GM19043 (cell line): ENCODE data around the gene SLIT1.

ENCODE experiments used
- ATAC-seq: cut with Tn5 transposase; IDR thresholded peaks from one replicate; pipeline ENCODE4 v1.9.1; 2021; ENCODE audit warnings: low read depth; ENCODE audit not compliant: unreplicated experiment

The SLIT1 gene

GRCh38 chr10:97069026-97069425, 116.7 kb downstream of the SLIT1 start:
- ATAC-seq = no peak

DNA sequence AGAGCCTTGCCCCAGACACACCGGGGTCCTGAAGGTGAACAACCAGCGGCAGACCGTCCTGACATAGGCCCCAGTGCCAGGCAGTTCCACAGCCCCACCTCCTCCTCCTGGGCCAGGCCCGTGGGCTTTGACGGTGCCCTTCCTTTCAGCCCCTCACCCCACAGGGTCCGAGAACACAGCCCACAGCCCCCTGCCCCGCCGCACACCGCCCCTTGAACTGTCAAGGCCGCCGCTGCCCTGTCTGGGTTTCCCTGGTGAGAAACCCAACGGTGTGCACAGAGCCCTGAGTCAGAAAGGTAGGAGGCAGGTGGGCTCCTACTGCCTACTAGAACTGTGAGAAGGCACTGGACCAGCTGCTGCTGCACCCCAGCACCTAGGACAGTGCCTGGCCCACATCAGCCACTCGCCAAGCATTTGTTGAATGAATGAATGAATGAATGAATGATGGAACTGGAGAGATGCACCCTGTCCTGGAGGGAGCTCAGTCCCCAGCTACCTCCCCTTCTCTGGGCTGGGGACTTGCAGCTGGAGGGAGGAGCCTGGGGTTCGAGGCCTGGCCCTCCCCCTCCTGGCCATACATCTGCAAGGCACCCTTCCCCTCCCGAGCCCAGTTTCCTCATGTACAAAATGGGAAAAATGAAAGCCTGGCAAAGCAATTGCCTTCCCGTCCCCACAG, 117.9 kb downstream of the SLIT1 start:
- no peak for ATAC-seq

DNA sequence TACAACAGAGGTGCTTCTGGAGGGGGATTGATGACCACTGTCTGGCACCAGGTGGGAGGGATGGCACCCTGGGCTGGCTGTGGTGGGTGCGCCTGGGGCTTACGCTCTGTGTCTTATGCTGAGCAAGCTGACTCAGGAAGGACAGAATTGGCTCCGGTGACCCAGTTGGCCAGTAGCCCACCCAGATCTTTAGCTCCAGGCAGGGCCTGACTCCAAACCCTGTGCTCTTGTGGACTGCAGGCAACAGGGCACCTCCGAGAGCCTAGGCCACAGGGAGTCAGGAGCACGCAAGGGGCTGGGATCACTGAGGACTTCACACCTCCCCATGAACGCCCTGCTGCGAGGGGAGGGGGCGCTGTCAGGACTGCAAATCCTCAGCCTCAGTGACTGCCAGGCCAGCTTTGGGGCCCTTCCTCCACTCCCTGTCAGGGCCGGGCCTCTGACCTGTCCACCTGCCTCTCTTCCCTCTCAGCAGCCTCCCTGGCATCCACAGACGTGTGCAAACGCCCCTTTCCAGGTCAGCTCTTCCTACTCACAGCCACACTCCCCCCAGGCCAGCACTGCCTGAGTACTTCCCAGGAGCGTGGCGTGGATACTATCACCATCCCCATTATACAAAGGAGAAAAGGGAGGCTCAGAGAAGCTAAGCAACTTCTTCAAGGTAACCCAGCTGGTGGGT, 118.7 kb downstream of the SLIT1 start:
- no peak for ATAC-seq

GRCh38 chr10:97065686-97066660, 119.8 kb downstream of the SLIT1 start:
- ATAC-seq = no peak

DNA sequence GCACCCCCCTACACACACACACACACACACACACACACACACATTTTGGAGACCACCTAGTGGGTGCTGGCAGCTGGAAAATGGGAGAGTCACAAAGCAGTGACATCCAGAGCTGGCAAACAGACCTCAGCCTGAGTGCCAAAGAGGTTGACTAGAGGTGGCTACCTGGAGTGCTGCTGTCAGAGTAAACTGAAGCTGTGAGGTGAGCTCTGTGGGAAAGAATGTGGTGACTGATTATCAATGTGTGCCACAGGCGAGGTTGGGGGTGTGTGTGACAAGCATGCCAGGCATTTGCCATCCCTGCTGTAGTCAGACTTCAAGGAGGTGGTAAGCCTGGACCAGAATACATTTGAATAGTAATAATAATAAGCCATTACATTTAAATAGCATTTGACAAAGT, 120.6 kb downstream of the SLIT1 start:
- ATAC-seq = no peak

DNA sequence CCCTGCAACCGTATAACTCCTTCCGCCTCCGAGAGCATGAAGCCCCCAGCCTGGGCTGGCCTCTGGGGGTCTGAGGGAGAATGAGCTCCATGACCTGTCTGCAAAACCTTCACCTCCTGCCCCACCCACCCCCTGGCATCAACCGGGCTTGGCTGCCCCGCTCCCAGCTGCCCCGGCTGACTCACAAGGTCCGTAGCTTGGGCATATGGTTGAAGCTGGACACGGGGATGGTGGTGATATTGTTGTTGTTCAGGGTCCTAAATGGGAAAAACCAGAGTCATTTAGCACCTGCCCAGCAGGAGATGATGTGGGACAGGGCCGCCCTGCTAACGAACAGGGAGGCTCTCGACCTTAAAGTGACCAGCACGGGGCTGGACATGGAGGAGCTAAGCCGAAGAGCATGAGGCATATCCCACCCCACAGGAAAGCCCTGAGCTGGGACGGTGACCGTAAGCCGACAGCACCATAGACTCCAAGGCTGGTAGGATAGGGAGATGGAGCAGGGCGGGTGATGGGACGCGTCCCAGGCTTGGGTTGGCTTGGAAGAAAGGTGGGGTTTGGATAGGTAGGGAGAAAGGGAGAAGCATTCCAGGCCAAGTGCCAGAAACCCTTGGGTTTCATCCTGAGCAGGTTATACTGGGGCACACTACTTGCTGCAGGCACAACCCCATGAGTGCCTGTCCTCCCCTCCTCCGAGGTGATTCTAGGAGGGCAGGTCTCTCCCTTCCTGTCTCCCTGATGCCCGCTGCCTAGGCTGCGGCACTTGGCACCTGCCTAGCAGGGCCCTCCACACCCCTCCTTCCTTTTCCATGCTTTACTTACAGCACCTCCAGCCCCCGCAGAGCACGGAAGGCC, 121.5 kb downstream of the SLIT1 start:
- ATAC-seq = no peak

DNA sequence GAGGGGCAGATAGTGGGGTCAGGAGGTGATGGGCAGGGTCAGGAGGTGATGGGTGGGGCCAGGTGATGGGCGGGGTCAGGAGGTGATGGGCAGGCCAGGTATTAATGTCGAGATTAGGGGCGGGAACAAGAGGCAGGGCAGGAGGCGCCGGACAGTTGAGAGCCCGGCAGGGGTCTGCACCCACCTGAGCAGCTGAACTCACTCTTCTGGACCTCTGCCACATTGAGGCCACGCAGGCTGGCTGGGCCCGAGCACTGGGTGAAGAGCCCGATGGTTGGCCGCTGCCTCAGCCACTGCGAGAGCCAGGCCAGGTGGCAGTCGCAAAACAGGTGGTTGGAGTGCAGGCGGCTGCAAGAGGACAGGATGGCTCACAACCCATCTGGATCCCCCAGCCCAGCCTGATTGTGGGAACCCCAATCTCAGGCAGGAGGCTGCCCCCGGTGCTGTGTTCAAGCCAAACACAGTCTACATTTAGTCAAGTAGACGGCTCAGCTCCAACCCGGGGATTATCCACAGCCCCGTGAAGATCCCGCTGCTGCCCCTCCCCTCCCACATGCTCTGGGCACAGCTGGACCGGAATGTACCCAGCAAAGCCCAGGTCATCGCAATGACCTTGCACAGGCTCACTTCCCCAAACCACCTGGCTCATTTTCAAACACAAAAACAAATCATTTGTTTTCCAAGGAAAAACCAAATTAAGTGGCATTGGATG, 122.3 kb downstream of the SLIT1 start:
- ATAC-seq = no peak

GRCh38 chr10:97062456-97062855, 123.3 kb downstream of the SLIT1 start:
- no peak for ATAC-seq

DNA sequence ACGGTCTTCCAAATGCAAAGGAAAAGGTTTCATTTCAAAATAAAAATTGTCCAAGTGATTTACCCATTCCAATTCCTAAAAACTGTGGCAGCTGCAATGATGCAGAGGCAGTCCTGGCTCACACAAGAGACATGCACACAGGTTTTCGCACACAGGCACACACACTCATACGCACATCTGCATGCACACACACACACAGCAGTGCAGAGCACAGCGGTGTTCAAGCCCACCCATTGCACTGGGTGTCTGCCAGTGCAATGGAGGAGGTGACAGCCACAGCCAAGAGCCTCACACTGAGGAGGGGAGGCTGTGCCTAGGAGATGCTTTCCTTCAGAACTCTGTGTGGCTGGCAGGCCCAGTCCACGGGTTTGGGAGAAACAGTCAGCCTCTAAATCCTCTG, 123.7 kb downstream of the SLIT1 start:
- no peak for ATAC-seq

- ATAC-seq = no peak
Measured at GRCh38 chr10:97061423-97061822, 124.3 kb downstream of the SLIT1 start.

DNA sequence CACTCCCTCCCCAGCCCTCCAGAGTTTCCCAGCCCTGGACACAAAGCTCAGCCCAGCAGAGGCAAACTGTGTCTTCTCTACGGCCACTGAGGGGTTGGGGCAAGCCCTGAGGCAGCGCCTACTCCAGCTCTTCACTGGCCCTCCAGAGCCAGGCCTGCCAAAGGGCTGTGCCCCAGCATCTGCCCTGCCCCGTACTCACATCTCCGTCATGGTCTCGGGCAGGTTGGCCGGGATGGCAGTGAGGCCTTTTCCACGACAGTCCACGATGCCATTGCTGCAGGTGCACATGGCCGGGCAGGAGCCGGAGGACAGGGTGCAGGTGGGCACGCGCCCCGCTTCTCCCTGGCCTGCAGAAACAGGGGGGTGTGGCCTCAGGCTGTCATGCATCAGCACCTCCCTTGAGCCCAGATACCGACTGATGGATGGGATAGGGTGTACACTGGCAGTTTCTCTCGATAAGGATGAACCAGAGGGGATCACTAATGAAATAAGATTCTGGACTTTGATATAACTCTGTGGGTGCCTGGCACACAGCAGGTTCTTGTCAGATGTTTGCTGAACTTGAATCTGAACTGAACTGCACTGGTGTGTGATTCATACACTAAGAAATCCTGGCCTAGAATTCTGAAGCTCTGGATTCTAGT, 125.2 kb downstream of the SLIT1 start:
- ATAC-seq = no peak

DNA sequence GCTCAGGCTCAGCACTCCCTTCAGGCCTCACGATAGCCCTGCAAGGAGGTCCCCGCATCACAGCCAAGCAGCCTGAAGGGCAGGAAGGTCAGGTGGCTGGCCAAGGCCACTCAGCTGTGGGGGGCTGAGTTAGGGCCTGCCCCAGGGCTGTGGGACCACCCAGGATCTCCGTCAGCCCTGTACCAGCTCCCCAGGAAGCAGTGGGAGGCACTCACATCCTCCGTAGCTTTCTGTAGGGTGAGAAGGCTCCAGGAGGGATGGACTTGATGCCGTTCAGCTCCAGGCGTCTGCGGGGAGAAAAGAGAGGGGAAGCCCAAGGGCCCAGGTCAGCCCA, 125.9 kb downstream of the SLIT1 start:
- no peak for ATAC-seq

GRCh38 chr10:97059006-97059871, 126.5 kb downstream of the SLIT1 start:
- ATAC-seq = no peak

- ATAC-seq = no peak
Measured at GRCh38 chr10:97058521-97058920, 127.2 kb downstream of the SLIT1 start.

DNA sequence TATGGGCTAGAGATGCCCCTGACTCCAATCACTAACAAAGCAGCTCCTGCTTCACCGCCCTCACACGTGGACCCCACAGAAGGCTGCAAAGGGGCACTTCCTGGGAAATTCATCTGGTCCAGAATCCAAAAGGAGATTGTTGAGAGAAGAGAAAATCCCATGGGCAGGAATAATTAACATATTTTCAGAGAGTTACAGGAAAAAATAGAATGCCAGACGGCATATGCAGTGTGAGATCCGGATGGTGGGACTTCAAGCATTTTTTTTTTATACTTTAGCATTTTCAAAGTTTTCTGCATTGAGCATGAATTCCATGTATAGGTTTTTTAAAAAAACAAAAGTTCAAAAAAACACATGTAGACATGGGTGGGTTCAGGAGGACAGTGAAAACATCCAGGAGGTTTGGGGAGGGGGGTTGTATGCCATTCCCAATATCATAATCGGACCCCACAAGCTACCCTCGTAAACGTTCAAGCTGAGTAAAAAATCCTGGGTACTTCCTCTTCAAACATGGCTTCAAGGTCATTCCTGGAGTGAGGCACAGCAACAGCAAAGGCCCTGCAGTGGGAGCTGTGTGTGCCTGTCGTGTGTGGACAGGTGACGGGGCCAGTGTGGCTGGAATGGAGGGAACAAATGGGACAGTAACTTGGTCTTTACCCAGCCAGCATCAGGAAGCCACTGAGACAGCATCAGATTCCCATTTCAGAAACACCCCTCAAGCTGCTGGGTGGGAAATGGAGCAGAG, 128.1 kb downstream of the SLIT1 start:
- ATAC-seq = no peak

DNA sequence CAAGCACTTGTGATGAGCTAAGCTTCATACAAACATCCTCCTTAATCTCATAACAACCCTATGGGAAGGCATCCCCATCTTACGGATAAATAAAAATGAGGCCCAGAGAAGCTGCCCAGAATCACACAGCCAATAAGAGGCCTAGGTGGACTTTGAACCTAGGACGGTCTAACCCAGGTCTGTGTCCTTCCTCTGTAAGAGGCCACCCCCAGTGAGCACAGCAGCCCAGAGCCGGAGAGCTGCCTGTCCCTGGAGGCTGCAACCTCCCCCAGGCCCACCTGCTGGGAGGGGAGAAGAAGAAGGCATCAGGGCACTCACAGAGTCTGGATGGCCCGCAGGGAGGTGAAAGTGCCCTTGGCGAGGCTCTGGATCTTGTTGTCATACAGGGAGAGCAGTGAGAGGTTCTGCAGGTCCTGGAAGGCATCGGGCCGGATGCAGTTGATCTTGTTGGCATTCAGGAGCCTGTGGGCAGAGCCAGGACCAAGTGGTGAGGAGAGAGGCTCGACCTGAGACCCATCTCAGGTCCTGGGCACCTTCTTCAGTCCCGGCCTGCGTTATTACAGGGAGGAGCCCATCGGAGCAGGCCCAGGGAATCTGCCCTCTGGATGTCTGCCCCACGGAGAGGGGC, 129.6 kb downstream of the SLIT1 start:
- ATAC-seq = no peak

- no peak for ATAC-seq
Measured at GRCh38 chr10:97053276-97053675, 132.5 kb downstream of the SLIT1 start.
